Neural progenitor cell (in vitro differentiated cells): ENCODE results near the gene FKBP5. TPM values are rescaled to one million over a fixed set of nuclear protein-coding genes. Genes with fewer than 3 reads are reported as not detected.

ENCODE experiments used
- DNase-seq: peaks from one replicate; pipeline ENCODE4 v3.0.0-alpha.2; 2016; ENCODE audit warnings: low spot score
- H2AFZ ChIP-seq: fragments of 200-600 bp; sonication (generic); replicated peaks from 2 replicates; pipeline ENCODE4 v1.6.1; 2016; ENCODE audit warnings: antibody characterized with exemption
- H3F3A ChIP-seq: fragments of 200-600 bp; sonication (generic); 2 replicates; pipeline ENCODE4 v1.6.1; 2016; ENCODE audit warnings: antibody characterized with exemption, low read depth
- H3K27ac ChIP-seq: fragments of 200-600 bp; sonication (generic); 2 replicates; pipeline ENCODE4 v1.5.1; 2016; ENCODE audit warnings: mild to moderate bottlenecking
- H3K27me3 ChIP-seq: fragments of 200-600 bp; sonication (generic); 2 replicates; pipeline ENCODE4 v1.6.1; 2016; ENCODE audit warnings: mild to moderate bottlenecking, moderate library complexity
- H3K36me3 ChIP-seq: fragments of 200-600 bp; sonication (generic); 2 replicates; pipeline ENCODE4 v1.5.1; 2016
- H3K4me1 ChIP-seq: fragments of 200-600 bp; sonication (generic); 2 replicates; pipeline ENCODE4 v1.6.1; 2016; ENCODE audit warnings: mixed run types
- H3K4me2 ChIP-seq: fragments of 200-600 bp; sonication (generic); 2 replicates; pipeline ENCODE4 v1.6.1; 2016
- H3K4me3 ChIP-seq: fragments of 200-600 bp; sonication (generic); 2 replicates; pipeline ENCODE4 v1.5.1; 2016
- H3K79me2 ChIP-seq: fragments of 200-600 bp; sonication (generic); 2 replicates; pipeline ENCODE4 v1.6.1; 2016; ENCODE audit warnings: low read depth
- H3K9ac ChIP-seq: fragments of 200-600 bp; sonication (generic); 2 replicates; pipeline ENCODE4 v1.6.1; 2016
- H3K9me3 ChIP-seq: fragments of 200-600 bp; sonication (generic); 2 replicates; pipeline ENCODE4 v1.5.1; 2016; ENCODE audit warnings: low read depth
- H4K20me1 ChIP-seq: fragments of 200-600 bp; sonication (generic); 2 replicates; pipeline ENCODE4 v1.6.1; 2016; ENCODE audit warnings: low read depth
- H3K27ac Mint-ChIP-seq: 3 replicates; pipeline ENCODE4 v1.8.0; 2021; ENCODE audit warnings: mixed read lengths
- H3K27me3 Mint-ChIP-seq: 2 replicates; pipeline ENCODE4 v1.8.0; 2022; ENCODE audit warnings: low read depth, mild to moderate bottlenecking, inconsistent platforms, moderate library complexity, mixed read lengths; ENCODE audit not compliant: insufficient read depth
- H3K36me3 Mint-ChIP-seq: 3 replicates; pipeline ENCODE4 v1.8.0; 2021; ENCODE audit warnings: mixed read lengths
- H3K4me1 Mint-ChIP-seq: 3 replicates; pipeline ENCODE4 v1.8.0; 2021; ENCODE audit warnings: mixed read lengths
- H3K4me3 Mint-ChIP-seq: 3 replicates; pipeline ENCODE4 v1.8.0; 2021; ENCODE audit warnings: mild to moderate bottlenecking, moderate library complexity, mixed read lengths
- H3K9me3 Mint-ChIP-seq: 3 replicates; pipeline ENCODE4 v1.8.0; 2020; ENCODE audit warnings: mixed read lengths
- CTCF ChIP-seq: fragments of 200-600 bp; sonication (generic); IDR thresholded peaks from 2 replicates; pipeline ENCODE4 v1.5.1; 2017; ENCODE audit warnings: antibody characterized with exemption, mild to moderate bottlenecking
- EZH2 ChIP-seq: fragments of 200-600 bp; sonication (generic); IDR thresholded peaks from 2 replicates; pipeline ENCODE4 v1.6.1; 2017; ENCODE audit warnings: antibody characterized with exemption, mild to moderate bottlenecking, moderate library complexity
- EZH2phosphoT487 ChIP-seq: fragments of 200-600 bp; sonication (generic); IDR thresholded peaks from 2 replicates; pipeline ENCODE4 v1.6.1; 2017; ENCODE audit warnings: antibody characterized with exemption
- total RNA-seq: library from RNA; depleted of rRNA; stranded (reverse); fragments of >200 nt; gene quantifications from 2 replicates; pipeline ENCODE4 v1.2.3, GENCODE V29; 2015; ENCODE audit warnings: low replicate concordance

The FKBP5 gene
- total RNA-seq, 1 donor from 2014 or later, result 20.9 TPM

- H3K4me1 Mint-ChIP-seq, result peaks cover 9% of the 10 kb centered on the region
- peaks cover 8% of the 10 kb centered on the region for H4K20me1 ChIP-seq
- H3F3A ChIP-seq, result peaks cover 8% of the 10 kb centered on the region
- H3K79me2 ChIP-seq, result peaks cover 41% of the 10 kb centered on the region
- H3K4me3 Mint-ChIP-seq, result no peak overlapping the region
- H3K27me3 Mint-ChIP-seq, result peaks cover under 1% of the 10 kb centered on the region
- no peak for DNase-seq
- H3K9me3 ChIP-seq, result no peaks in the 10 kb centered on the region
- TF ChIP-seq EZH2phosphoT487 (no peak), CTCF (no peak), EZH2 (no peak)
- H2AFZ ChIP-seq, result no peak overlapping the region
- peaks cover 11% of the 10 kb centered on the region for H3K4me1 ChIP-seq
- H3K36me3 ChIP-seq, result peaks cover 5% of the 10 kb centered on the region
- no peak overlapping the region for H3K27ac ChIP-seq
- H3K27ac Mint-ChIP-seq, result no peak overlapping the region
- H3K4me3 ChIP-seq, result no peak overlapping the region
- H3K9me3 Mint-ChIP-seq, result no peaks in the 10 kb centered on the region
- peaks cover 4% of the 10 kb centered on the region for H3K36me3 Mint-ChIP-seq
- no peak overlapping the region for H3K4me2 ChIP-seq
- H3K27me3 ChIP-seq, result no peaks in the 10 kb centered on the region
- no peak overlapping the region for H3K9ac ChIP-seq
Observed at GRCh38 chr6:35643162-35643535, 45.6 kb downstream of the FKBP5 start.

- no peak for TF ChIP-seq EZH2phosphoT487
- no peak for TF ChIP-seq CTCF
- TF ChIP-seq EZH2, result no peak
- Histone ChIP-seq H4K20me1 (peaks cover 8% of the 10 kb centered on the region), H3K4me2 (no peak overlapping the region), H3K27ac (no peak overlapping the region), H3K9me3 (no peaks in the 10 kb centered on the region), H3K79me2 (peaks cover 37% of the 10 kb centered on the region), H3K9ac (no peak overlapping the region), H3K36me3 (peaks cover 5% of the 10 kb centered on the region), H3F3A (peaks cover 3% of the 10 kb centered on the region), H3K4me1 (peaks cover 11% of the 10 kb centered on the region), H3K27me3 (no peaks in the 10 kb centered on the region), H3K4me3 (no peak overlapping the region), H2AFZ (no peak overlapping the region)
- no peak for DNase-seq
- Mint-ChIP-seq H3K36me3 (peaks cover 9% of the 10 kb centered on the region), H3K9me3 (no peaks in the 10 kb centered on the region), H3K4me1 (peaks cover 9% of the 10 kb centered on the region), H3K4me3 (no peak overlapping the region), H3K27ac (no peak overlapping the region), H3K27me3 (no peaks in the 10 kb centered on the region)
Observed at GRCh38 chr6:35642471-35643161, 46.1 kb downstream of the FKBP5 start.

GRCh38 chr6:35640017-35640664 is 48.6 kb downstream of the FKBP5 start:
- Histone ChIP-seq H3K9ac (no peak overlapping the region), H4K20me1 (peaks cover 8% of the 10 kb centered on the region), H3K79me2 (peaks cover 13% of the 10 kb centered on the region), H2AFZ (no peak overlapping the region), H3K36me3 (peaks cover 15% of the 10 kb centered on the region), H3K27ac (no peak overlapping the region), H3K4me3 (no peak overlapping the region), H3K4me1 (no peaks in the 10 kb centered on the region), H3K9me3 (no peaks in the 10 kb centered on the region), H3K4me2 (no peak overlapping the region), H3F3A (no peaks in the 10 kb centered on the region), H3K27me3 (no peaks in the 10 kb centered on the region)
- Mint-ChIP-seq H3K36me3 (peaks cover 12% of the 10 kb centered on the region), H3K27me3 (no peaks in the 10 kb centered on the region), H3K4me1 (no peaks in the 10 kb centered on the region), H3K27ac (no peak overlapping the region), H3K4me3 (no peak overlapping the region), H3K9me3 (no peaks in the 10 kb centered on the region)
- DNase-seq, result no peak
- TF ChIP-seq CTCF, result no peak
- no peak for TF ChIP-seq EZH2
- TF ChIP-seq EZH2phosphoT487, result no peak
